A549 (cell line): ENCODE results near the gene SURF6.

Experiments
- CEBPB ChIP-seq, 2 experiments: fragments of >200 bp in 1 of 2; sonication (Bioruptor Twin) in 1 of 2; formaldehyde crosslinking in 1 of 2; IDR thresholded peaks; 2 replicates each; pipeline ENCODE4 v1.6.1; 2012 to 2016
- EHF ChIP-seq: fragments of 250-450 bp; sonication (Bioruptor Pico); IDR thresholded peaks from 2 replicates; pipeline ENCODE4 v1.5.0; 2020; ENCODE audit warnings: mild to moderate bottlenecking
- FOSL2 ChIP-seq, 2 experiments: fragments of 450-650 bp in 1 of 2; fragments of >200 bp in 1 of 2; sonication (Bioruptor Twin) in 1 of 2; formaldehyde crosslinking; IDR thresholded peaks; 2 replicates each; pipeline versions ENCODE4 v1.5.0 to v1.6.1; 2016 to 2020; ENCODE audit warnings: mild to moderate bottlenecking in 1 of 2, moderate library complexity in 1 of 2
- JUN ChIP-seq, 2 experiments: fragments of >200 bp; sonication (Bioruptor Twin); formaldehyde crosslinking; IDR thresholded peaks; 2 replicates in 1 of 2; 3 replicates in 1 of 2; pipeline ENCODE4 v1.6.1; 2016 to 2017
- NFE2L2 ChIP-seq: fragments of 150-350 bp; conservative IDR thresholded peaks from 2 replicates; pipeline ENCODE4 v1.6.1; 2014; ENCODE audit warnings: low read length
- NR3C1 ChIP-seq: fragments of >200 bp; sonication (Bioruptor Twin); formaldehyde crosslinking; IDR thresholded peaks from 3 replicates; pipeline ENCODE4 v1.6.1; 2017
- RCOR1 ChIP-seq: fragments of 150-350 bp; IDR thresholded peaks from 2 replicates; pipeline ENCODE4 v1.6.1; 2014; ENCODE audit warnings: antibody characterized with exemption, low read length, low read depth
- RFX5 ChIP-seq: fragments of 450-650 bp; IDR thresholded peaks from 2 replicates; pipeline ENCODE4 v1.7.1; 2014; ENCODE audit warnings: antibody characterized with exemption, mild to moderate bottlenecking, moderate library complexity
- SMC3 ChIP-seq: fragments of >200 bp; sonication (Bioruptor Twin); formaldehyde crosslinking; IDR thresholded peaks from 3 replicates; pipeline ENCODE4 v1.6.1; 2018; ENCODE audit warnings: inconsistent platforms
- TF ChIP-seq, protein P1 (sequence below): fragments of >200 bp; sonication (Bioruptor Twin); formaldehyde crosslinking; IDR thresholded peaks from 3 replicates; pipeline ENCODE4 v1.5.1; 2016
- TF ChIP-seq, protein P2 (sequence below): fragments of 200-600 bp; sonication (generic); IDR thresholded peaks from 2 replicates; pipeline ENCODE4 v1.6.1; 2016; ENCODE audit warnings: antibody characterized with exemption, mild to moderate bottlenecking, moderate library complexity

DNA sequence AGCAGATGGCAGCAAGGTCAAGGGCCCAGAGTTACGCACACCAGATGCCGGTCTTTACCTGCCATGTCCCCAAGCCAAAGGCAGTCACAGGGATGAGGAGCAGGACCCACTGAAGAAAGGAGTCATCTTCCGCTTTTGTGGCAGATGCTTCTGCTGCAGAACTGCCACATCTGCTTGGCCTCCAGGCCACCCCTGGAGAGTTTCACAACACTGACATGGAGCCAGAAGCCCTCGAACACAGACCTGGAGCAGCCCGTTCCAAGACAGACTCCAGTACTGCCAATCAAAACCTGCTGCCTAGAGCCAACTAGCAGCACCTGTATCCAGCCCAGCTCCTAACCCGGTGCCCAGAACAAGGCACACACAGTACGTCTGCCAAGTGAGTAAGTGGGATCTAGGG lies 18.8 kb upstream of the SURF6 start:
- TF ChIP-seq, protein P1, sequence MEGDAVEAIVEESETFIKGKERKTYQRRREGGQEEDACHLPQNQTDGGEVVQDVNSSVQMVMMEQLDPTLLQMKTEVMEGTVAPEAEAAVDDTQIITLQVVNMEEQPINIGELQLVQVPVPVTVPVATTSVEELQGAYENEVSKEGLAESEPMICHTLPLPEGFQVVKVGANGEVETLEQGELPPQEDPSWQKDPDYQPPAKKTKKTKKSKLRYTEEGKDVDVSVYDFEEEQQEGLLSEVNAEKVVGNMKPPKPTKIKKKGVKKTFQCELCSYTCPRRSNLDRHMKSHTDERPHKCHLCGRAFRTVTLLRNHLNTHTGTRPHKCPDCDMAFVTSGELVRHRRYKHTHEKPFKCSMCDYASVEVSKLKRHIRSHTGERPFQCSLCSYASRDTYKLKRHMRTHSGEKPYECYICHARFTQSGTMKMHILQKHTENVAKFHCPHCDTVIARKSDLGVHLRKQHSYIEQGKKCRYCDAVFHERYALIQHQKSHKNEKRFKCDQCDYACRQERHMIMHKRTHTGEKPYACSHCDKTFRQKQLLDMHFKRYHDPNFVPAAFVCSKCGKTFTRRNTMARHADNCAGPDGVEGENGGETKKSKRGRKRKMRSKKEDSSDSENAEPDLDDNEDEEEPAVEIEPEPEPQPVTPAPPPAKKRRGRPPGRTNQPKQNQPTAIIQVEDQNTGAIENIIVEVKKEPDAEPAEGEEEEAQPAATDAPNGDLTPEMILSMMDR: no peak
- TF ChIP-seq CEBPB (IDR thresholded peaks at IDR 0.05): no peak
- no peak for TF ChIP-seq EHF
- TF ChIP-seq NR3C1: no peak
- no peak for TF ChIP-seq FOSL2 (IDR thresholded peaks at IDR 0.05)
- no peak for TF ChIP-seq FOSL2 (CRISPR knock-in tag; IDR thresholded peaks at IDR 0.05)
- TF ChIP-seq, protein P2, sequence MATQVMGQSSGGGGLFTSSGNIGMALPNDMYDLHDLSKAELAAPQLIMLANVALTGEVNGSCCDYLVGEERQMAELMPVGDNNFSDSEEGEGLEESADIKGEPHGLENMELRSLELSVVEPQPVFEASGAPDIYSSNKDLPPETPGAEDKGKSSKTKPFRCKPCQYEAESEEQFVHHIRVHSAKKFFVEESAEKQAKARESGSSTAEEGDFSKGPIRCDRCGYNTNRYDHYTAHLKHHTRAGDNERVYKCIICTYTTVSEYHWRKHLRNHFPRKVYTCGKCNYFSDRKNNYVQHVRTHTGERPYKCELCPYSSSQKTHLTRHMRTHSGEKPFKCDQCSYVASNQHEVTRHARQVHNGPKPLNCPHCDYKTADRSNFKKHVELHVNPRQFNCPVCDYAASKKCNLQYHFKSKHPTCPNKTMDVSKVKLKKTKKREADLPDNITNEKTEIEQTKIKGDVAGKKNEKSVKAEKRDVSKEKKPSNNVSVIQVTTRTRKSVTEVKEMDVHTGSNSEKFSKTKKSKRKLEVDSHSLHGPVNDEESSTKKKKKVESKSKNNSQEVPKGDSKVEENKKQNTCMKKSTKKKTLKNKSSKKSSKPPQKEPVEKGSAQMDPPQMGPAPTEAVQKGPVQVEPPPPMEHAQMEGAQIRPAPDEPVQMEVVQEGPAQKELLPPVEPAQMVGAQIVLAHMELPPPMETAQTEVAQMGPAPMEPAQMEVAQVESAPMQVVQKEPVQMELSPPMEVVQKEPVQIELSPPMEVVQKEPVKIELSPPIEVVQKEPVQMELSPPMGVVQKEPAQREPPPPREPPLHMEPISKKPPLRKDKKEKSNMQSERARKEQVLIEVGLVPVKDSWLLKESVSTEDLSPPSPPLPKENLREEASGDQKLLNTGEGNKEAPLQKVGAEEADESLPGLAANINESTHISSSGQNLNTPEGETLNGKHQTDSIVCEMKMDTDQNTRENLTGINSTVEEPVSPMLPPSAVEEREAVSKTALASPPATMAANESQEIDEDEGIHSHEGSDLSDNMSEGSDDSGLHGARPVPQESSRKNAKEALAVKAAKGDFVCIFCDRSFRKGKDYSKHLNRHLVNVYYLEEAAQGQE: no peak
- TF ChIP-seq NFE2L2: no peak
- TF ChIP-seq JUN (IDR thresholded peaks at IDR 0.05): no peak
- TF ChIP-seq SMC3: no peak
- TF ChIP-seq RCOR1: no peak
- TF ChIP-seq RFX5: no peak
